ENCODE measurements around the gene RASGRP2.

DNA sequence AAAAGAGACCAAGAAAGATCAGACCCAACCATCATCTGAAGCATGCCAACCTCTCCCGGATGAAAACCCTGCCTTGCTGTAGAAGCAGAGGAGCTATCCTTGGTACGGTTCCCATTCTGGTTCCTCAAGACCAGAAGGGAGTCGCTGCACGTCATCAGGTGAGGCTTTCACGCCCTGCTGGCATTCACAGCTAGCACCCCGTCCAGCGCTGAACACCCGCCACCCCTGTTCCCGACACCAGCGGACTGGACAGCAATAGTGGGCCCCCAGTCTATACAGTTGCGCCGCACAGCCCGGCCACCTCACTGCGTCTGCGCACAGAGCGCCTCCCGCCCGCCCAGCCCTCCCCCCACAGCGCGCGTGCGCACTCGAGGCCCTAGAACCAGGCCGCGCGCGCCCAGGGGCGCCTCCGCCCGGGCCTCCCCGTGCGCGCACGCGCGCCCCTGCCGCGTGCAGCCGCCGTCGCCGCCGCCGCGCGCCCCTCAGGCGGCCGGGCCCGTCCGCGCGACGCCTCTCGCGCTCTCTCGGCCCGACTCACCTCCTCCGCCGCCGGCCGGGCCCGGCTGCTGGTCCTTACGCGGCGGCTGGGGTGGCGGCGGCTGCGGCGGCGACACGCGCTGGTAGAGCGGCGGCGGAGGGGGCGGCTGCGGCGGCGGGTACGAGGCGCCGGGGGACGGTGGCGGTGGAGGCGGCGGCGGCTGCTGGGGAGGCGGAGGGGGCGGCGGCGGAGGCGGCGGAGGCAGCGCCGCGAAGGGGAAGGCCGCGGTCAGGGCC, 33.7 kb upstream of the RASGRP2 start:
- TF ChIP-seq POLR2AphosphoS5 (IDR thresholded peaks at IDR 0.05) (peak; percentile 27 to 32), POLR2A (IDR thresholded peaks at IDR 0.05) (no peak), EP300 (IDR thresholded peaks at IDR 0.05) (no peak)

Measured in upper lobe of left lung (tissue), 4 donors.